Mucosa of rectum (tissue), 2 donors: Measurements from ENCODE around the gene TNNT2.

Source experiments
- H3K27ac ChIP-seq, 2 donors: one replicate each; pipeline ENCODE4 v1.7.0; 2013; ENCODE audit warnings: inconsistent platforms in 2 of 2, low read depth in 2 of 2, low read length in 2 of 2
- H3K27me3 ChIP-seq, 2 donors: one replicate each; pipeline ENCODE4 v1.7.0; 2013; ENCODE audit warnings: low read length in 2 of 2; ENCODE audit not compliant: control insufficient read depth in 2 of 2, insufficient read depth in 2 of 2
- H3K36me3 ChIP-seq, 2 donors: one replicate each; pipeline ENCODE4 v1.7.0; 2013; ENCODE audit warnings: low read length in 2 of 2; ENCODE audit not compliant: control insufficient read depth in 2 of 2, insufficient read depth in 2 of 2
- H3K4me1 ChIP-seq, 2 donors: one replicate each; pipeline ENCODE4 v1.7.0; 2013; ENCODE audit warnings: low read length in 2 of 2, mild to moderate bottlenecking in 1 of 2; ENCODE audit not compliant: control insufficient read depth in 2 of 2, insufficient read depth in 2 of 2
- H3K4me3 ChIP-seq, 2 donors: one replicate each; pipeline ENCODE4 v1.7.0; 2013; ENCODE audit warnings: low read length in 2 of 2
- H3K9ac ChIP-seq, 2 donors: one replicate each; pipeline ENCODE4 v1.7.0; 2013; ENCODE audit warnings: low read length in 2 of 2, low read depth in 1 of 2, mild to moderate bottlenecking in 1 of 2
- H3K9me3 ChIP-seq, 2 donors: one replicate each; pipeline ENCODE4 v1.7.0; 2013; ENCODE audit warnings: low read length in 2 of 2; ENCODE audit not compliant: control insufficient read depth in 2 of 2
- donor health status: healthy.
- donor health status: Normal muscosa, but diverticular disease.

The TNNT2 gene

DNA sequence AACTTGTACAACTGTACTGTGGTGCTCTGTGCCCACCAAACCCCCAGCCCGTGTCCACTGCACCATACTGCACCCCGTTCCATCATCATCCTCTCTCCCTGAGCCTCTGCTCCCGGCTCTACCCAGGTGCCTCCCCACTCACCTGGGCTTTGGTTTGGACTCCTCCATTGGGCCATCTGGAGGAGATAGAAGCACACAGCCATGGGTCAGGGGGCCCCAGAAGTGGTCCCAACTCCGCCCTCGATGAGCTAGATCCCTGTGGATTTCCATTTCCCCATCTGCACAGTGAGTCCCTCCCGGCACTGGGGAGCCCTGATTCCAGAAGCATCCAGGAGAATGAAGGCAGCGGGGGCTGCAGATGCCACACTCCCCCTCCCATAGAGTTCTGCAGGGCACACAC lies 10.8 kb downstream of the TNNT2 start:
- H3K9me3 ChIP-seq = no peaks in the 10 kb centered on the region
- H3K9ac ChIP-seq = no peak overlapping the region
- H3K4me1 ChIP-seq = no peaks in the 10 kb centered on the region
- H3K27ac ChIP-seq = no peak overlapping the region
- H3K27me3 ChIP-seq = peaks cover 4 to 6% of the 10 kb centered on the region in 2 donors
- no peaks in the 10 kb centered on the region for H3K36me3 ChIP-seq
- no peak overlapping the region for H3K4me3 ChIP-seq

DNA sequence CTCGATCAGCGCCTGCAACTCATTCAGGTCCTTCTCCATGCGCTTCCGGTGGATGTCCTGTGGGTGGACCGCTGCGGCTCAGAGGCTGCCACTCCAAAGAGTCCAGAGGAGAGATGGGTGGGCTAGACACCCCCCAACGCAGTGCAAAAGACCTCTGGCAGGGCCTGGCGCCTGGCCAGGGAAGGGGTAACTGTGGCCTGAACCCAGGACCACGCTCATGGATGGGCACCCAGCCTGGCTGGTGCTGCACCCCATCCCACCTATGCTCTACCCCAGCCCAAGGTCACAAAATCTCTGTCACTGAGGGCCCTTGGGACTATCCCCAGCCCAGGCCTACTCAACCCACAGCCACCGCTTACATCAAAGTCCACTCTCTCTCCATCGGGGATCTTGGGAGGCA lies 12.2 kb downstream of the TNNT2 start:
- Histone ChIP-seq H3K9ac (no peak overlapping the region), H3K36me3 (no peaks in the 10 kb centered on the region), H3K27me3 (peaks cover 4 to 6% of the 10 kb centered on the region in 2 donors), H3K27ac (no peak overlapping the region), H3K4me3 (no peak overlapping the region), H3K9me3 (no peaks in the 10 kb centered on the region), H3K4me1 (no peaks in the 10 kb centered on the region)

DNA sequence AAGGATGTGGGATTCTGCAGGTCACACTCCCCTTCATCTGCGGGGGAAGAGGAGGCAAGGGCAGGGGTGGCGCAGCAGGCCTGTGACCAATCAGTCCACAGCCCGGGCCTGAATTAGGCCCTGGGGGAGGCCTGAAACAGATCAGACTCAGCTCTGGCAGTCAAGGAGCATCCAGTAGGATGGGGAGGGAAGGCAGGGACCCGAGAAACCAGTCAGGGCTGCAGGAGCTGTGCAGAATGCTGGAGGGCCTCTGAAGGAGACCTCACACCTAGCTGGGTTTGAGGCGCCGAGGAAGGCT lies 12.7 kb downstream of the TNNT2 start:
- no peaks in the 10 kb centered on the region for H3K36me3 ChIP-seq
- H3K9me3 ChIP-seq = no peaks in the 10 kb centered on the region
- H3K9ac ChIP-seq = no peak overlapping the region
- peaks cover 4% of the 10 kb centered on the region in 2 donors for H3K27me3 ChIP-seq
- no peaks in the 10 kb centered on the region for H3K4me1 ChIP-seq
- no peak overlapping the region for H3K4me3 ChIP-seq
- no peak overlapping the region for H3K27ac ChIP-seq

DNA sequence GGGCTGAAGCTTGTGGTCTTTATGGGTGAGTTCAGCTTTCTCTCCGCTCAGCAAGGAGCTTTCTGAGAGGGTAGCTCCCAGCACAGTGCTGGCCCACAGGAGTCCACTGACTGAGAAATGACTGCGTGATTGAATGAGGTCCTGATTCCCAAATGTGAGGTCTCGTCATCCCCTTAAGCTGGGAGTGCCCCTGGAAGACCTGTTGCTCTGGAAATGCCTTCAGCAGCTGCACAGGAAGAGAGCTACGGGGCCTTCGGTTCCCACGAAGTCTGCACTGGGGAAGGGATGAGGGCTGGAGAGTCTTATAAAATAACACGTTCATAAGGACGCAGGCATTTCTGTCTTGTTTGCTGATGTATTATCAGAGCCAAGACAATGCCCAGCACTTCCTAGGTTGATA lies 14.0 kb downstream of the TNNT2 start:
- Histone ChIP-seq H3K9ac (no peak overlapping the region), H3K27ac (no peak overlapping the region), H3K27me3 (peaks cover 2 to 4% of the 10 kb centered on the region in 2 donors), H3K4me1 (no peaks in the 10 kb centered on the region), H3K36me3 (no peaks in the 10 kb centered on the region), H3K4me3 (no peak overlapping the region), H3K9me3 (no peaks in the 10 kb centered on the region)

DNA sequence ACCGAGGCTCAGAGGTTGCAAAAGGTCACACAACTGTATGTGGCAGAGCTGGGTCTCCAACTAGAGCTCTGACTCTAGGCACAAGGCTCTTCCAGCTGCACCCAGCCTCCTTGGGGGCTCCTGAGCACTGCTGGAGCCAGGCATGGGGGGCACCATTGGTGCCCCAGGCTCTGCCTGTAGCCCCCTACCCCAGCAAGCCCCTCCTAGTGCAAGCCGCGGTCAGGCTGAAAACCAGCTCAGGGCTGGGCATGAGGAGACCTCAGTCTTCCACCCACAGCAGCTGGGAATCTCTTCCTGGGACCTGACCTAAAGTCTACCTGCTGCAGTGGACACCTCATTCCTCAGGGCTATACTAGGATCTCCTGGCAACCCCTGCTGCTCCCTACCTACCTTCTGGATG lies 14.6 kb downstream of the TNNT2 start:
- no peak overlapping the region for H3K4me3 ChIP-seq
- H3K36me3 ChIP-seq = no peaks in the 10 kb centered on the region
- peaks cover 2 to 3% of the 10 kb centered on the region in 2 donors for H3K27me3 ChIP-seq
- H3K4me1 ChIP-seq = no peaks in the 10 kb centered on the region
- H3K9ac ChIP-seq = no peak overlapping the region
- no peaks in the 10 kb centered on the region for H3K9me3 ChIP-seq
- no peak overlapping the region for H3K27ac ChIP-seq

DNA sequence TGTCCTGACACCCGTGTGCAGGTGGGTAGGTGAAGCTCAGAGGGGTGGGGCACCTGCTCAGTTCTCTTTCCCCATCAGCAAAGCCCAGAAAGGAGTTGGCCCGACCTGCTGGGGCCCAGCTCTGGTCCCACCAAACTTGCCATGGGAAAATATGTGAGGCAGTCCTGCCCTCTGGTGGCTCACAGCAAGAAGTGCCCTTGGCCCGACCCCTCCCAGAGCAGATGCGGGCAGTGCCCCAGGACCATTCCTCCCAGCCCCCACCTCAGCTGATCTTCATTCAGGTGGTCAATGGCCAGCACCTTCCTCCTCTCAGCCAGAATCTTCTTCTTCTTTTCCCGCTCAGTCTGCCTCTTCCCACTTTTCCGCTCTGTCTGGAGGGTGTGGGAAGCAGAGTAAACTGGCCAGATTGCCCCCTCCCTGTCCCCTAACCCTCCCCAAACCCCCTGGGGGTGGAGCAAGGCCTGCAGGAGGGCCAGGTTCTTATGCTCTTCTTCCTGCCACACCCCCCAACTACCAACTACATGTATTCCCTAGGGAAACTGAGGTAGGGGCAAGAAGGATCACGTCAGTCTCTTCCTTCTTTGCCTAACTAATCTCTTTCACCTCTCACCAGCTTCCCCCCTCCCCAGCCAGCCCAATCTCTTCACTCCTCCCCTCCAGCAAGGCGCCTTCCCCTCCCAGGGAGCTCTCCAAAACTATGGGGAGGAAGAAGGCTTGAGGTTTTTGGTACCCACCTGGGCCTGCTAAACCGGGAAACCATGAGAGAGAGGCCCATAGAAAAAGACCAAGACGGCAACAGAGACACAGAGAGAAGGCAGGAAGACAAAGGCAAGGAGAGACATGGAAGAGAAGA lies 15.6 kb downstream of the TNNT2 start:
- Histone ChIP-seq H3K9ac (no peak overlapping the region), H3K9me3 (no peaks in the 10 kb centered on the region), H3K4me3 (no peak overlapping the region), H3K27me3 (peaks cover 0 to 2% of the 10 kb centered on the region in 2 donors), H3K36me3 (no peaks in the 10 kb centered on the region), H3K27ac (no peak overlapping the region), H3K4me1 (no peaks in the 10 kb centered on the region)

DNA sequence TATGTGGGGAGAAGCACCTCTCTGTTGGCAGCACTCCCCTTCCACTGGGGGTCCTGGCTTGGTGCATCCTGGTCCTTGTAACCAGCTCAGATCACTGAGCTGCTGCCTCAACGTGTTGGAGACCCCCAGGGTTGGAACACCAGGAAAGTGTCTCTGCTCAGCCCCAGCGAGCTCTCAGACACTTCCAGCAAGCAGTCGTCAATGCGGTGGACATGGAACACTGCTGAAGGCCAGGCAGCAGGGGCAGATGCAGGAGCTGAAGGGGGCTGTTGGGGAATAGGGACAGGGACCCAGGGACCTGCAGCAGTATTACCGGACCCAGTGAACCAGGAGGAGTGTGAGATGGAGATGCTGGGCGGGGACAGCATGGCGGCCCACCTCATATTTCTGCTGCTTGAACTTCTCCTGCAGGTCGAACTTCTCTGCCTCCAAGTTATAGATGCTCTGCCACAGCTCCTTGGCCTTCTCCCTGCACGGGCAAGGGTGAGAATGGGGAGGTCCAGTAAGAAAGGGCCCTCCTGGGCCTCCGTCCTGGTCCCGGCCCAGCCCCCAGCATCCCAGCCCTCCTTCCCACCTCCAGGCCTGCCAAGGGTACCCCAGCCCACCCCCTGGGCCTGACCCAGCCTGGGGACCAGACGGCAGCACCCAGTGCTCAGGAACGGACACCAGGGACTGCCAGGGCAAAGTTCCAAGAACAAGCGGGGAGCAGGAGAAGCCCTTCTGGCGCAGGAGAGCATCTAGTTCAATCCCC lies 16.4 kb downstream of the TNNT2 start:
- Histone ChIP-seq H3K4me3 (no peak overlapping the region), H3K27me3 (peaks cover 0 to 2% of the 10 kb centered on the region in 2 donors), H3K36me3 (no peaks in the 10 kb centered on the region), H3K9me3 (no peaks in the 10 kb centered on the region), H3K9ac (no peak overlapping the region), H3K4me1 (no peaks in the 10 kb centered on the region), H3K27ac (no peak overlapping the region)

DNA sequence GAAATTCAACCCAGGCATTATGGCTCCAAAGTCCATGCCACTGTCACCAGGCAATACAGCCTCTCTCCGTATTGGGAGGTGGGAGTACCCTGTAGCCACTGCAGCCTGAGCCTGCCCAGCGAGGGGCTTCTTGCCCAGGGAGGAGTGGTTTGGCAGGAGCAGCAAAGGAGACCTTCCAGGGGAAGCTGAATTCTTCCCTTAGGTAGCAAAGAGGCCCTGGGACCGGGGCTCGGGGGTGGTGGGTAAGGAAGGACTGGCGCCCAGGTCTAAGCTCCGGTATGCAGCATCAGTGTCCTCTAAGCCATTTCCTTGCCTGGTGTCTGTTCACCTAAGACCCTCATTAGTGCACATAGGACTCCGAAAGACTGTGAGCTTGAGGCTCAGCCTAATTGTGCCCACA lies 17.0 kb downstream of the TNNT2 start:
- no peaks in the 10 kb centered on the region for H3K9me3 ChIP-seq
- H3K4me3 ChIP-seq = no peak overlapping the region
- H3K27ac ChIP-seq = no peak overlapping the region
- H3K27me3 ChIP-seq = peaks cover 0 to 2% of the 10 kb centered on the region in 2 donors
- no peak overlapping the region for H3K9ac ChIP-seq
- H3K4me1 ChIP-seq = no peaks in the 10 kb centered on the region
- H3K36me3 ChIP-seq = no peaks in the 10 kb centered on the region

DNA sequence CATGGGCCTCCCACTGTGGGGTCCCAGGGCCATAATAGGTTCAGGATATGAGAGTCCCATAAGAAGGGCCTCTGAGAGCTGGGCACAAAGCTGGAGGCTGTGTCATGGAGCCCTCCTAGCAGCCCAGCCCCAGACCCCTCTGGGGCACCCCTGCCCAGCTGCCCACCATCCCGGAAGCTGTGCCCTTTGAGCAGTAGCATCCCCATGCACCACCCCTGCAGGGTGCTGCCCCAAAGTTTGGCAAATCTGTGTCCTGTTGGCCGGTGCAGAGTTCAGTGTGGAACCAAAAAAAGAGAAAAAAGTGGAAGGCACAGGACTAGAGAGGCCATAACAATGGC lies 17.6 kb downstream of the TNNT2 start:
- Histone ChIP-seq H3K36me3 (no peaks in the 10 kb centered on the region), H3K27ac (no peak overlapping the region), H3K4me3 (no peak overlapping the region), H3K9me3 (no peaks in the 10 kb centered on the region), H3K4me1 (no peaks in the 10 kb centered on the region), H3K27me3 (peaks cover 0 to 2% of the 10 kb centered on the region in 2 donors), H3K9ac (no peak overlapping the region)

DNA sequence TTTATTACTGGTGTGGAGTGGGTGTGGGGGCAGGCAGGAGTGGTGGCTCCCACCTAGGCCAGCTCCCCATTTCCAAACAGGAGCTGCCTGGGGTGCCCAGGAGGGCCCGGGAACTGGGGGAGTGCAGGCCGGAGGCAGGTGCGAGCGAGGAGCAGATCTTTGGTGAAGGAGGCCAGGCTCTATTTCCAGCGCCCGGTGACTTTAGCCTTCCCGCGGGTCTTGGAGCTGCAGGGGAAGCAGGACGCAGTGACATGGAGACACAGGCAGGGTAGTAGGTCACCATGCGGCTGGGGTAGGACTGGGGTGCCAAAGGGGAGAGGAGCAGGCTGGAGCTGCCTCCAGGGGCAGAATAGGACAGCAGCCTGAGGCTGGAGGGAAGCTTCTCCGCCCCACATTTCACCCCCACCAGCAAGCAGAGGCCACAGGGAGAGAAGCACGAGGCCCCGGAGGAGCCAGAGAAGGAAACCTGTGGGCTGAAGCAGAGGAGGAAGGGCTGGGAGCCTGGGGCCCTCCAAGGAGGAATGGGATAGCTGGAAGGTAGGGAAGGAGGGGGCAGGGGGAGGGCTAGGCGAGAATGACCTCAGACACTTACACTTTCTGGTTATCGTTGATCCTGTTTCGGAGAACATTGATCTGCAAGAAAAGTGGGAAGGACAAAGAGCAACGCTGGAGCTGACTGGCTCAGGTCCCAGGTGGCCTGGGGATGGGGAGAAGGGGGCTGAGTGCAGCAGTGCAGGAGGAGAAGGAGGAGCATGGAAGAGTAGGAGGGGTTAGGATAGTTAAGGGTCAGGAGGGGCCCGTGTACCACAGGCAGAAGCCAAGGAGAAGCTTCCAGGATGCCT lies 18.2 kb downstream of the TNNT2 start:
- H3K27ac ChIP-seq = no peak overlapping the region
- H3K4me1 ChIP-seq = no peaks in the 10 kb centered on the region
- H3K9me3 ChIP-seq = no peaks in the 10 kb centered on the region
- no peaks in the 10 kb centered on the region for H3K36me3 ChIP-seq
- no peak overlapping the region for H3K4me3 ChIP-seq
- no peak overlapping the region for H3K9ac ChIP-seq
- peaks cover 0 to 2% of the 10 kb centered on the region in 2 donors for H3K27me3 ChIP-seq
